Calu3 (cell line): ENCODE results near the gene CHMP2A. TPM values are rescaled to one million over a fixed set of nuclear protein-coding genes. Genes with fewer than 3 reads are reported as not detected.

Experiments used
- BruUV-seq: library from RNA; stranded (reverse); fragments of 400-500 nt; replicated peaks from 2 replicates; lab custom pipeline; 2021; lab: Mats Ljungman, UMichigan
- CTCF ChIA-PET: fragments of 300-600 bp; sonication (Branson Sonifier 250); formaldehyde crosslinking; loops from one replicate; lab custom pipeline; 2022; ENCODE audit warnings: antibody characterized with exemption; lab: Charles Lee
- DNase-seq: peaks from one replicate; pipeline ENCODE4 v3.0.0; 2022
- H3K27ac Mint-ChIP-seq: one replicate; pipeline ENCODE4 v1.8.0; 2022; ENCODE audit warnings: mixed read lengths; ENCODE audit not compliant: unreplicated experiment
- H3K27me3 Mint-ChIP-seq: one replicate; pipeline ENCODE4 v1.8.0; 2022; ENCODE audit warnings: mixed read lengths; ENCODE audit not compliant: unreplicated experiment
- H3K36me3 Mint-ChIP-seq: one replicate; pipeline ENCODE4 v1.8.0; 2022; ENCODE audit warnings: mild to moderate bottlenecking, moderate library complexity, mixed read lengths; ENCODE audit not compliant: insufficient read depth, unreplicated experiment
- H3K4me1 Mint-ChIP-seq: one replicate; pipeline ENCODE4 v1.8.0; 2022; ENCODE audit warnings: mild to moderate bottlenecking, low read depth, mixed read lengths; ENCODE audit not compliant: unreplicated experiment
- H3K4me3 Mint-ChIP-seq: one replicate; pipeline ENCODE4 v1.8.0; 2022; ENCODE audit warnings: mild to moderate bottlenecking, low read depth, moderate library complexity, mixed read lengths; ENCODE audit not compliant: unreplicated experiment
- H3K9me3 Mint-ChIP-seq: one replicate; pipeline ENCODE4 v1.8.0; 2022; ENCODE audit warnings: low read depth, mixed read lengths; ENCODE audit not compliant: unreplicated experiment
- intact Hi-C: fragments of 100-400 bp; cut with micrococcal nuclease; formaldehyde crosslinking; loops from one replicate; pipeline ENCODE4 v1.10.0; 2022; ENCODE audit not compliant: unreplicated experiment
- total RNA-seq: library from RNA; stranded (reverse); gene quantifications from 2 replicates; pipeline ENCODE4 v1.2.3, GENCODE V29; 2022
- TF ChIP-seq, protein P1 (sequence below): fragments of 200-600 bp; IDR thresholded peaks from one replicate; pipeline ENCODE4 v1.8.0; 2022; ENCODE audit warnings: antibody characterized with exemption; ENCODE audit not compliant: unreplicated experiment

CHMP2A gene
- total RNA-seq, 1 experiment from 2014 or later = 168 TPM

DNA sequence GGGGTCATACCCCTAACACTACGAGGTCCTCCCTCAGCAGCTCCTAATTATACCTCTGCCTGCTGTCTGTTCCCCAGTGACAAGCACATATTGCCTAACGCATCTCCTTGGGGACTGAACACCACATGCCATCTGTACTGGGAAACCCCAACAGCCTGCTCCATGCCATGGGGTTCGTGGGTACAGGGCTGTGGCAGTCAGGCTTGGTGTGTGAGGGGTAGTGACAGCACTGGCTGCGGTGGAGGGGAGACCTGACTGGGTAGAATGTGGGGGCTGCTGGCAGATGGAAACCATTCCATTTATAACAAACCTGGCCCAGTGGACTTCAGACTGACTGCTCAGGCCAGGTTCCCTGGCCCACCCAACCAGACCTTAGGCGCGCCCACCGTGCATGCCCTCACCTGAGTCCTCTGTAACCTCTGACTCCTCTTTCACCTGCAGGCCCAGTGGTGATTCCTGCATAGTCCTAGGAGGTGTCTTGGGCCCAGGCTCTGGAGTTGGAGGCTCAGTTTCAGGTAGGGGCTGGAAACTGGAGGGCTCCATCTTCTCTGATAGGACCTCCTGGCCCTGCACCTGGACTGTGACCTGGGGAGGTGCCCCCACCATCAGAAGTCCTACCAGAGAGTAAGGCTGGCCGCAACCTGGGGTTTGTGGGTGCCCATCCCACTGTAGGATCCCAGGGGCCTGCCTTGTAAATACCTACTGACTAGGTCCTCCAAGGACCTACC lies 15.2 kb upstream of the CHMP2A start:
- no TSS peak for BruUV-seq
- intact Hi-C loops = no loop called here
- no peaks in the 10 kb centered on the region for H3K27me3 Mint-ChIP-seq
- H3K27ac Mint-ChIP-seq = no peak overlapping the region
- TF ChIP-seq, protein P1, sequence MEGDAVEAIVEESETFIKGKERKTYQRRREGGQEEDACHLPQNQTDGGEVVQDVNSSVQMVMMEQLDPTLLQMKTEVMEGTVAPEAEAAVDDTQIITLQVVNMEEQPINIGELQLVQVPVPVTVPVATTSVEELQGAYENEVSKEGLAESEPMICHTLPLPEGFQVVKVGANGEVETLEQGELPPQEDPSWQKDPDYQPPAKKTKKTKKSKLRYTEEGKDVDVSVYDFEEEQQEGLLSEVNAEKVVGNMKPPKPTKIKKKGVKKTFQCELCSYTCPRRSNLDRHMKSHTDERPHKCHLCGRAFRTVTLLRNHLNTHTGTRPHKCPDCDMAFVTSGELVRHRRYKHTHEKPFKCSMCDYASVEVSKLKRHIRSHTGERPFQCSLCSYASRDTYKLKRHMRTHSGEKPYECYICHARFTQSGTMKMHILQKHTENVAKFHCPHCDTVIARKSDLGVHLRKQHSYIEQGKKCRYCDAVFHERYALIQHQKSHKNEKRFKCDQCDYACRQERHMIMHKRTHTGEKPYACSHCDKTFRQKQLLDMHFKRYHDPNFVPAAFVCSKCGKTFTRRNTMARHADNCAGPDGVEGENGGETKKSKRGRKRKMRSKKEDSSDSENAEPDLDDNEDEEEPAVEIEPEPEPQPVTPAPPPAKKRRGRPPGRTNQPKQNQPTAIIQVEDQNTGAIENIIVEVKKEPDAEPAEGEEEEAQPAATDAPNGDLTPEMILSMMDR = no peak
- CTCF ChIA-PET = no interaction called here
- DNase-seq = no peak
- H3K4me1 Mint-ChIP-seq = peaks cover 22% of the 10 kb centered on the region
- H3K36me3 Mint-ChIP-seq = peaks cover 51% of the 10 kb centered on the region
- H3K4me3 Mint-ChIP-seq = no peak overlapping the region
- no peaks in the 10 kb centered on the region for H3K9me3 Mint-ChIP-seq

DNA sequence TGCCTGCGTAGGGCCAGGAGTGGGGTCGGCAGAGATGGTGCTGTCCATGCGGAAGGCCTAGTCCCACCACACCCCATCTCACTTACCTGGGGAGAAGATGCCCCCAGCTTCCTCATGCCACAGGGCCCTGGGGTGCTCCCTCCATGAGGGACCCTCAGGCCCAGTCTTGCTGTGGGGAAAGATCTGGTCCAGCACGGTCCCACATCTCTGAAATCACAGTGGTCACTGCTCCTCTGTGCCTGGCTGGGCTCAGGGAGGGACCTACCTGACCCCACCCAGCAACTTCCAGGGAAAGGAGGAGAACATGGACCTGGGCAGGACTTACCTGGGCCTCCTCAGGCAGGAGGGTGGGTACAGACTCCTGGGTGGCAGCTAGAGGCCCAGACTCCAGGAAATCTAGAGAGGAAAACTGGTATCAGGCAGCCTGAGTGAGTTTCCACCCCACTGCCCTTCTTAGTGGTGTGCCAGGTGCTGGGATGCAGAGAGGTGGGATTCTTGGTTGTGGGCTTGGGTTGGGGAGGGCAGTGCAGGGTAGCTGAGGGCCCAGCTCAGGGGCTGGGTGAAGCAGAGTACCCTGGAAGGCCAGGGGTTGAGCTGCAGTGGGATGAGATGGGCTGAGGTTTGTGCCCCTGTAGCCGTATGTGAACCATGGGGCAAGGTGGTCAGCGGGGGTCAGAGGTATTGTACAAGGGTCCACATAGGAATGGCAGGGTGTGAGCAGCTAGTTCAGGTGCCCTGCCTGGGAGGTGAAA lies 14.5 kb upstream of the CHMP2A start:
- peaks cover 3% of the 10 kb centered on the region for H3K27me3 Mint-ChIP-seq

DNA sequence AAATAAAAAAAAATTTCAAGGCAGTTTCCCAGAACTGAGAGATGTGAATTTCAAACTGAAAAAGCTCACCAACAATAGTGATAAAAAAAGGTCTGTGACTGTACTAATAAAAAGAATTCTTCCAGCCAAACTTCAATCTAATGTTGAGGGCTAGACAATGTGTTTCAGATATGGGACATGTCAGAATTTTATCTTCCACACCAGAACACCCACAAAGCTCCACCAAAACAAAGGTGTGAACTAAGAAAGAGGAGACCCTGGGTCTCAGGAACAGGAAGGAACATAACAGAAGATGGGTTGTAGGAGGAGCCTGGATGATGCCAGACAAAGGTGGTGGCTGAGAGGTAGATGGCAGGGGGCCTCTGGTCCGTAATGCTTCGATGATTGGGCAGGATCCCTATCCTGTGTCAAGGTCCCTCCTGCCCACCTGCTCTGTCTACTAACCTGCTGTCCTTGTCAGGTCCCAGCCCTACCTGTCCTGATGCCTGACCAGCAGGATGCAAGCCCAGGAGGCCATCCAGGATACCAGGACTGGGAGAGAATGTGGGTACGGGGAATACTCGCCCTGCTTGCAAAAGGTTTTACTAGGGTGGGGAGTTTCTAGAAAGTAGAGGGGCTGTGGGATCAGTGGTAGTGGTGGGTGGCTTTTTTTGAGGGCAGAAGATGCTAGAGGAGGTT lies 13.7 kb upstream of the CHMP2A start:
- peaks cover 15% of the 10 kb centered on the region for H3K4me1 Mint-ChIP-seq
- DNase-seq = no peak
- BruUV-seq = no TSS peak
- peaks cover 47% of the 10 kb centered on the region for H3K36me3 Mint-ChIP-seq
- intact Hi-C loops = no loop called here
- H3K27me3 Mint-ChIP-seq = peaks cover 11% of the 10 kb centered on the region
- TF ChIP-seq, protein P1 = no peak
- CTCF ChIA-PET = interaction anchor here (0.7 kb wide), 1 partner anchor 50 kb away, joined by 7 read pairs; no protein-coding TSS in a partner anchor
- H3K9me3 Mint-ChIP-seq = no peaks in the 10 kb centered on the region
- peak overlapping the region; percentile 4 for H3K27ac Mint-ChIP-seq
- H3K4me3 Mint-ChIP-seq = no peak overlapping the region

More for the DNA sequence above, 14.5 kb upstream of the CHMP2A start:
- no peak for DNase-seq
- no peak overlapping the region for H3K27ac Mint-ChIP-seq
- no peaks in the 10 kb centered on the region for H3K9me3 Mint-ChIP-seq
- BruUV-seq = no TSS peak
- peaks cover 47% of the 10 kb centered on the region for H3K36me3 Mint-ChIP-seq
- intact Hi-C loops = no loop called here
- CTCF ChIA-PET = no interaction called here
- TF ChIP-seq, protein P1 = no peak
- peaks cover 22% of the 10 kb centered on the region for H3K4me1 Mint-ChIP-seq
- H3K4me3 Mint-ChIP-seq = no peak overlapping the region

DNA sequence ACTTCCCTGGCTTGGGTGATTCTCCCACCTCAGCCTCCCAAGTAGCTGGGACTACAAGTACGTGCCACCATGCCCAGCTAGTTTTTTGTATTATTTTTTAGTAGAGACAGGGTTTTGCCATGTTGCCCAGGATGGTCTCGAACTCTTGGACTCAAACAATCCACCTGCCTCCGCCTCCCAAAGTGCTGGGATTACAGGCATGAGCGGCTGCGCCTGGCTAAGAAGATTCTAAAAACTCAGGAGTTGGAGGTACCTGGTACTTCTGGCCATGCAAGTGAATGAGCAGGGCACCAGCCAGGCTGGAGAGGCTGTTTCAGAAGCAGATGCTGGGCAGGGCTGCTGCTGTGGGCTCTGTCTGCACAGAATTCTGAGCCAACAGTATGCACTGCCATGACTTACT lies 12.1 kb upstream of the CHMP2A start:
- DNase-seq = no peak
- Mint-ChIP-seq H3K36me3 (peaks cover 47% of the 10 kb centered on the region), H3K4me3 (no peak overlapping the region), H3K4me1 (peaks cover 5% of the 10 kb centered on the region), H3K27ac (no peak overlapping the region), H3K9me3 (no peaks in the 10 kb centered on the region), H3K27me3 (peaks cover 22% of the 10 kb centered on the region)
- TF ChIP-seq, protein P1 = no peak
- intact Hi-C loops = no loop called here
- CTCF ChIA-PET = no interaction called here
- no TSS peak for BruUV-seq
